Limb (tissue), 2 donors: Measurements from ENCODE around the gene KRT7.
"Not testable (repeated sequence)": the region's sequence is repeated elsewhere in the genome, so short reads cannot be mapped to it uniquely, and the experiment has no call there.

ENCODE experiments used
- DNase-seq, 2 donors: peaks; one replicate each; pipeline ENCODE4 v3.0.0-alpha.2; 2016; ENCODE audit errors: extremely low spot score in 2 of 2

Gene KRT7

DNA sequence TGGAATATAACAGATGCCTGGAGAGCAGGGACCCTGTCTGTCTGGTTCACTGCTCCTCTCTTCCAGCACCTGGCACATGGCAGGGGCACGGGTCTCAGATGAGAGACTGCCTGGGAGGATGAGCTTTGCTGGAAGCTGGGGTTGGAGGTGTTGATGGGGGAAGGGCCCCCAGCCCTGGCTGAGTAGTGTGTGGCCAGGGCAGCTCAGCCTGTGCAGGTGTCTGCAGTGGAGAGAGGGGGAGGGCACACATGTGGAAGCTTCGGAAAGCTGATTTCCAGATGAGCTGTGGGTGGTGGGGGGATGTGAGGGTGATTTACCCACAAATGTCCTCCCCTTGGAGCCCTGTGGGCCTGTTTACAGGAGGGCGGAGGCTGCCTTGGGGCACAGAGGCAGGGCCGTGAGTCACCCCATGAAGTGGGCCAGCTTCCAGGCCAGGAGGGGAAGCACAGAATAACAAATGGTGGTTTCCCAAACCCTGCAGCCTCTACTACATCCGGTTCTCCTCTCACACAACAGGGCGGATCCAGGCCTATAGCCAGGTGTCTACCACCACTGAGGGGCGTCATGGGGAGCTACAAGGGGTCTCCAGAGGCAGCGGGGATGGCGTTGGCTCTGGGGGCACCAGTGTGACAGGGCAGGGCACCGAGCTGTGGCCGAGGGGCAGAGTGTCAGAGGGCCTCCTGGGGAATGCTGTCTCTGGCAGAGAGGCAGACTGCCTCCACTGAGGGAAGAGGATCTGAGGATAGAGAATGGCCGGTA, 11.0 kb downstream of the KRT7 start:
- DNase-seq: peak in 1 of 2 donors; percentile 54

DNA sequence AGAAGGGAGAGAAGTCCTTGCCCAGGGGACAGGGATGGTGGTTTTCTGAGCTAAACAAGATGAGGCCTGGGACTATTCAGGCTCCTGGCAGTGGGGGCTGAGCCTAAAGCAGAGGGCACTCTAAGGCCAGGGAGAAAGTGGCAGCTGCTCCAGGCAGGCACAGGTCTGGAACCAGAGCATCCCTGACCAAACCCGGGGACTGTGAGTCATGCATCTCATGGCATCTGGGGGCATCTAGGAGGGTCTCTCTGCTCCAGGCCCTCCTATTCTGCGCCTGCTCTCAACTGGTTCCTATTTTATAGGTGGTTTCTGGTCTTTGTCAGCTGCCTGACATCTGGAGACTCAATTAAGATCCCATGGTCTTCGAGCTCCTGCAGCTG, 11.6 kb downstream of the KRT7 start:
- DNase-seq: peak in 1 of 2 donors; percentile 26

DNA sequence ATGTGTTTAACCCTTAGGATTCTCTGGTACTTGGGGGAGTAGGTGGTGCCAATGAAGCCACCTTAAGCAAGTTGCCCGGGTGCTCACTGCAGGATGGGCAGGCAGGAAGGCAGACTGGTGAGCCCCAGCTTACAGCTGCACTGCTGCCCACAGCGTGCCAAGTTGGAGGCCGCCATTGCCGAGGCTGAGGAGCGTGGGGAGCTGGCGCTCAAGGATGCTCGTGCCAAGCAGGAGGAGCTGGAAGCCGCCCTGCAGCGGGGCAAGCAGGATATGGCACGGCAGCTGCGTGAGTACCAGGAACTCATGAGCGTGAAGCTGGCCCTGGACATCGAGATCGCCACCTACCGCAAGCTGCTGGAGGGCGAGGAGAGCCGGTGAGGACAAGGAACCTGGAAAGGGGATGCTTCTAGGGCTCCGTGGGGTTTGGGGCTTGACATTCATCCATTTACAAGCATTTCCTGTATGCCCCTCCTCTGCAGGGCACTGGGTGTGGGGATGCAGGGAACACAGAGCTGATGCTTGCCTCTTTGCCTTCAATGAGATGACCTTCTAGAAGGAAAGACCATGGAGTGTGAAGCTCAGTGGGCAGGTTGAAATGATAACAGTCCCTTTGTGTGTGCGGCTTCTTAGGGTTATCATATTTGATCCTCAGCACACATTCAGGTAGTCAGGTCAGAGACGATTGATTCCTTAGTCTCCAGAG, 12.4 kb downstream of the KRT7 start:
- peak in 1 of 2 donors; percentile 22 for DNase-seq

DNA sequence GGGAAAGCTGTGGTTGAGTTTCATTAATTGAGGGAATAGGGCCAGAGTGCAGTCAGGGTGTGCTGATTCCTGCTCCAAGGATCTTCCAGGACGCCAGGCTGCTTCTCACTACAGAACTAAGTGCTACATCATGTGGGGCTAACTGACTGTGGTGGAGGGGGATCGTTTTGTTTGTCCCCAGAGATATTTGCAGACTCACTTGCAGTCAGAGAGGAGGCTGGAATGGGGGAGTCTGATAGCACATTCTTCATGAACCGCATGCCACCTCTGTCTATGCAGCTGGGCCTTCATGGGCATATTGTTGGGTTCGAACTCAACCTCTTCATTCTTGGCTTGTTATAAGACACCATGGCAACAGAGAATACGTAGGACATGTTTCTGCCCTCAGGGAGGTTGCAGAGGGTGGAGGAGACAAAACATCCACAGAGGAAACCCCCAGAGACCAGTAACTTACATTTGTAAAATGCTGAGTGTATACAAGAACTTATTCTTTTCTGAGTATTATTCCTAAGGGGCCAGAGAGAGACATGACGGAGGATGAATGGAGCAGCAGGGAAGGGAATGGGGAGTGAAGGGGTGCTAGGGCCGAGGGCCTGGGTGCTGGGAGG, 13.0 kb downstream of the KRT7 start:
- no peak for DNase-seq

DNA sequence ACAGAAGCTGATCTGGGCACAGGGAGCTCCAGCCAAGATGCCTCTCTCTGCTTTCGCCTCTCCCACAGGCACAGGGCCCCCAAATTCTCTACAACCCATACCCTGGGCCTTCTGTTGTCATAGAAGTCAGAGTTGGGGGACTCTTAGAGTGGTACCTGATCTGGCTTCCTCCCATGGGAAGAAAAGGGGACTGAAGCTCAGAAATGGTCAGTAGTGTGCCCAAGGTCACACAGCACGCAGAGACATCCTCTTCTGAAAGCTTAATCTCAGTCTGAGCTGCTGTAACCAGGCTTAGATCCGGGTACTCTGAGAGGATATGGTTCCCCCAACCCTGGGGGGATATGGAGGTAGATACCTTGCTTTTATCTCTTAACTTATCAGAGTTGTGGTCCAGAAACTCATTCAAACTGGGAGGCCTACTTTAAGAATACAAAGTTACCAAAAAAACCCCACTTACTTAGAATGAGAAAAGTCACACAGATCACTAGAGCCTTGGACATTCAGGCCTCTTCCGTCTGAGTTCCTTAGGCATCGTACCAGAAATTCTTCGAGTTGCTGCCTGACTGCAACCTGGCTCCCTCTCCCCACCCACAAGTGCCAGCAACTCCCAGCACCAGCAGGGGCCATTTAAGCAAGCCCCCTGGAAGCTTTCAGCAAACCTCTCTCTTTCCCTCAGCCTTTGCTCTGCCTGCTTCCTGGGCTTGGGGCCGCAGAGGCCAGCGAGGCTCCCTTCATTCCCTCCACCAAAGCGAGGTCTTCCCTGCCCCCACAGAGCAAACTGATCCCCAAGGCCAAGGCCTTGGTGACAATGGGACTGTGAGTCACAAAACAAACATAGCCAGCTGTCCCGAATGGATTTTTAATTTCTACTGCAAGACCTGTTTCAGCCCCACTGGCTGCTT, 13.9 kb downstream of the KRT7 start:
- DNase-seq: peak in 1 of 2 donors; percentile 12

DNA sequence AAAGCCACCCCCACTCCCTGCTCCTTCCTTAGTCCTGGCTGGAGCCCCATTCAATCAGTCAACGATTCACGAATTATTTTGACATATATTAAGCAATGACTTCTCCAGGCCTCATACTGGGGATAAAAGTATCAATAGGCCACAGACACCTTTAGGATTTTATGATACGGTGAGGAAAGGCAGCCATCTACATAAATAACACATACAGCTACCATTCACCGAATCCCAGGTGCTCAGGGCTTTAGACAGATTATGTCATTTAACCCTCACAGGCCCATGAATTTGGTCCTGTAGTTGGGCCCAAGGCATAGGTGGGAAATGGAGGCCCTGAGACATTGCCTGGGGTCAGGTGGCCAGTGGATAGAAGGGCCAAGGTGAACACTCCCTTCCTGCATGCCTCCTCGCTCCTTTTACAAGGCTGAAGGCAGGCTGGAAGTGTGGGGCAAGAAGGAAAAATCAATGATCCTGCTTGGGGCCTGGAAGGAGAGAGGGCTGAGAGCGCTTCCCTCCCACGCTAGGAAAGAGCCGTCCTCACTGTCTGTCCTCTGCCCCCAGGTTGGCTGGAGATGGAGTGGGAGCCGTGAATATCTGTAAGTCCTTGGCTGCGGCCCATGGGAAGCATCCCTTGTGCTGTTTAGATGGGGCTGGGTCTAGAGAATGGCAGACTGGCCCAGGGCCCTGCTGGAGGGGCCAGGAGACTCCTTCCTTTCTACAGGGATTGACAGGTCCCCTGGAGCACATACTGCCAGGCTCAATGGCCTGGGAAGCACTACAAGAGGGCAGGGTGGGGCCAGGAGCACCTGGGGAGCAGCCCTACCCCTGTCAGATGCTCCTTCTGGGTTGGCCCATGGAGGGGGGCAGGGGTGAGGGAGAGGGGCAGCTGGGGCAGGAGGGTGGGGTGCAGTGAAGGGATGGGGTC, 14.8 kb downstream of the KRT7 start:
- DNase-seq: peak in 1 of 2 donors; percentile 21

DNA sequence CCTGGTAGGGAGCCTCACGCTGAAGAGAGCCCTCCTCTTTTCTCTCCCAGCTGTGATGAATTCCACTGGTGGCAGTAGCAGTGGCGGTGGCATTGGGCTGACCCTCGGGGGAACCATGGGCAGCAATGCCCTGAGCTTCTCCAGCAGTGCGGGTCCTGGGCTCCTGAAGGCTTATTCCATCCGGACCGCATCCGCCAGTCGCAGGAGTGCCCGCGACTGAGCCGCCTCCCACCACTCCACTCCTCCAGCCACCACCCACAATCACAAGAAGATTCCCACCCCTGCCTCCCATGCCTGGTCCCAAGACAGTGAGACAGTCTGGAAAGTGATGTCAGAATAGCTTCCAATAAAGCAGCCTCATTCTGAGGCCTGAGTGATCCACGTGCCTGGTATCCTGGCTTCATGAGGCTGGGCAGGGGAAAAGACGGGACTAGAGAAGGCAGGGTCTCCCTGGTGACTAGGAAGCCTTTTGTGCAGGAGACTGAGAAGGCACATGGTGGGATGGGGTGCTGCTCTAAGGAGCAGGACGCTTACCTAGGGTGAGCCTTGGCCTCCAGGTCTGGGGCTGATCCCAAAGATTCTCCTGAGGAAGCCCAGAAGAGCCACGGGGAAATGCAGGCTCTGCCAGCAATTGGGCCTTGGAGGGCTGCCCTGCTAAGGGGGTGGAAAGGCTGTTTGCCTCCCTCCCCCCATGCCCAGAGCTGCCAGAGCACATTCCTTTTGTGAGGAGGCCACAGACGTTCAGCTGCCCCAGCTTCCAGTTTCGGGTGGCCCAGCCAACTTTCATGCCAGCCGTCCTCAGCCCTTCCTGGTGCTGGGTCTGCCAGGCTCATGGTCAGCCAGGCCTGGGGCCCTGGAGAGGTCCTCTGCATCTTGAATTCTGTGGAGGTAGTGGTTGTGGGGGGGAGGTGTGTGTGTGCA, 15.8 kb downstream of the KRT7 start:
- peak in 1 of 2 donors; percentile 38 for DNase-seq

DNA sequence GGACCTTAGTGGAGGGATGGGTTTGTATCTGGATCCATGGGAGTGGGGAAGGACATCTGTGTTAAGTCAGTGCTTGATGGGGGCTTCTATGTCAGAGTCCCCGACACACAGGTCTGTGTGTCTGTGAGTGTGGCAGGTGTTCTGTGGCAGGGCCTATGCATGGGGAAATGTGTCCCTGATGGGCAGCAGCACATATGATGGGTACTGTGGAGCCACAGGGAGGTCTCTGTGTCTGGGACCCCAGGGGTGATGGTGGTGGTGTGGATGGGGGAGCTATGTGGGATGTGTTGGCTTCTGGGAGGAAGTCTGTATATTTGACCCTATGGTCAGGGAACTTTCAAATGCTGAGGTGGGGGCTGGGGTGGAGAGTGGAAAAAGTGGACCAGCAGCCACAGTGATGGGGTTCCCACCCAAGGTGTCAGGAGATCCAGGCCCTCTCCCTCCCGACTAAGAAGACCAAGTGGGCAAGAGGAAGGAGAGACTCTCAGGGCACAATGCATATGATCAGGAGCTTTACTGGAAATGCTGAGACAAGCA, 16.5 kb downstream of the KRT7 start:
- no peak for DNase-seq

DNA sequence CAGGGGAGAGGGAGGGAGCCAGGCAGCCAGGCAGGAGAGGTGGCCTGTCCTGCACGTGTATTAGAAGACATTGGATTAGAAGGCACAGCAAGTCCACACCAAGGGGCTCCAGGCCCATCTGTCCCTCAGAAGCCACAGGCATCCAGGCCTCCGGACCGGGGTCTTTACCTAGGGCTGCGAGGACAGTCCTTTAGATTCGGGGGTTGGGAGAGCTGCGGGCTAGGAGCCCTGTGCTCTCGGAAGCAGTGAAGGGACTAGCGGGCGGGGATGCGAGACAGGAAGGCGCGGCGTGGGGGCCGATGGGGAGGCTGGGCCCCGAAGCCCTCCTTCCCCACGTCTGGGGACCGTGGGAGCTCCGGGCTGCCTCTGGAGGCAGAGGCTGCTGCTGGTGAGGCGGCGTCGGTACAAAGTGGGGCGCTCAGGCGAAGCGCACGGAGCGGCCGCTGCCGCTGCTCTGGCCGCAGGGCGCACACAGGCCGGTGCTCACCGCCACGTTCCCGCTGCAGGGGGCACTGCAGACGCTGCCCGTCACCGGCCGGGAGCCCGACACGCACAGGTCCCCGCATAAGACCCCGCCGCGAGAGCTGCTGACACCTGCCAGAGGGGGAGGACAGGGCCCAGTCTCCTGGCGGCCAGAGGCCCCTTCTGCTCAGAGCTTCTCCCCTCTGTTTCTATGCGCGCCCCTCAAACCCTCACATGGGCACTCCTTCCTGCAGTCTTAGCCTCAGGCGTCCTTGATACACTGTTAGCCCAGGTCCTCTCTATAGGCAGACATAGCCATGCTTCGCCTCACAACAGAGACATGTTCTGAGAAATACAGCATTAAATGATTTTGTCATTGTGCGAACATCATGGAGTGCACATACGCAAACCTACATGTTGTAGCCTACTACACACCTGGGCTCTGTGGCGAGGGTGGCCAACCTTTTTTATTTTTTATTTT, 17.3 kb downstream of the KRT7 start:
- peak in 1 of 2 donors; percentile 33 for DNase-seq

DNA sequence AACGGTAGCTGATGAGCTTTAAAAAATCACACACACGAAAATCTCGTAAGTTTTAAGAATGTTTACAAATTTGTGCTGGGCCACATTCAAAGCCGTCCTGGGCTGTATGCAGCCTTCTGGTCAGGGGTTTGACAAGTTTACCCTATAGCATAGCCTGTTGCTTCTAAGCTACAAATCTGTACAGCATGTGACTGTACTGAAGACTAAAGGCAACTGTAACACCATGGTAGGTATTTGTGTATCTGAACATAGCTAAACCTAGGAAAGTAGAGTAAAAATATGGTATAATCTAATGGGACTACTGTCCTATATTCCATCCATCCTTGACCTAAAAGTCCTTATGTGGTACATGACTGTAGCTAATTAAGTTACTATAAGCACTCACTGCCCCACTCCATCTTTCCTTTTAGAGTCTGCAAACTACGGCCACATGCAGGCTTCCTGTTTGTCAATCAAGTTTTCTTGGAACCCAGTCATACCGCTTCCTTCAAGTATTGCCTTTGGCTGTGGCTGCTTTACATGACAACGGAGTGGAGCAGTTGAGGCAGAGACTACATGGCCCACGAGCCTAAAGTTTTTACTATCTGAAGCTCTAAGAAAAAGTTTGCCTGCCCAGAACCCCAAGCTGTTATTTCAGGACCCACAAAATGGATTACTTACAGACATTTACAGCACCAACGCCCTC, 18.5 kb downstream of the KRT7 start:
- peak in 1 of 2 donors; percentile 10 for DNase-seq

DNA sequence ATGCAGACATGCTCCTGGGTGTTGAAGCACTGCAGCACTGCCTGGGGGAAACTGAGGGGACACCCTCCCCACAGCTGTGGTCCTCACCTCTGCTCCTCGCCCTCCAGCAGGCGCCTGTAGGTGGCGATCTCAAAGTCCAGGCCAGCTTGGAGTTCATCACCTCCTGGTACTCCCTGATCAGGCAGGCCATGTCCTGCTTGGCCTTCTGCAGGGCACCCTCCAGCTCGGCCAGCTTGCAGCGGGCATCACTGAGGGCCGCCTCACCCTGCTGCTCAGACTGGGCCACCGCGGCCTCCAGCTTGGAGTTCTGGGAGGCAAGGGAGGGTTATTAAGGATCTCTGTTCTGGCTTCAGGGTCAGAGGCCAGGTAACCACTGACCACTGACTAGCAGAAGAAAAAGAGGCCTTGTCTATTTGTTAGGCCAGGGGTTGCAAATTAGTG, 19.2 kb downstream of the KRT7 start:
- not testable (repeated sequence) for DNase-seq

DNA sequence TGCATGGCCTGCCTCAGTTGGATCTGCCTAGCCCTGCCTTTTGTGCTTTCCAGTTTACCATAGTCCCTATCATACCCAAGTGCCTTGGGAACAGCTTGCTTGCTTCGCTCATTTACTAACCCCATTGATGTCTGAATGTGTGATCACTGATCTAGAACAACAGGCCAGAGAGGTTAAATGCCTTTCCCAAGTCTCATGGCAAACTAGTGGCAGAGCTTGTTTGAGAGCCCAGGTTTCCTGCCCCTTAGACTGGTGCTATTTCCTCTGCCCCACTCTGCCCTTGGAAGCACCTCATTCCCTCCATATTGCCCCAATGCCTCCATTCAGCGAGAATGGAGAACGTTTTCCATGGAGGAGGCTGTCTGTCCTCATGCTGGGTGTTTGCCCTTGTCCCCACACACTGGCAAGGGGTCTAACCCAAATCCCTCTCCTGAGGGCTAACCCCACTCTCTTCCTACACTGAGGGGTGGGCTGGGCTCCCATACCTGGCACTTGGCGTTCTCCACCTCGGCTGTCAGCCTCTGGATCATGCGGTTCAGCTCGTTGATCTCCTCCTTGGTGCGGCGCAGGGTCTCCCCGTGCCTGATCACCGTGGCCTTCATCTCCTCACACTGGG, 19.8 kb downstream of the KRT7 start:
- DNase-seq: no peak

DNA sequence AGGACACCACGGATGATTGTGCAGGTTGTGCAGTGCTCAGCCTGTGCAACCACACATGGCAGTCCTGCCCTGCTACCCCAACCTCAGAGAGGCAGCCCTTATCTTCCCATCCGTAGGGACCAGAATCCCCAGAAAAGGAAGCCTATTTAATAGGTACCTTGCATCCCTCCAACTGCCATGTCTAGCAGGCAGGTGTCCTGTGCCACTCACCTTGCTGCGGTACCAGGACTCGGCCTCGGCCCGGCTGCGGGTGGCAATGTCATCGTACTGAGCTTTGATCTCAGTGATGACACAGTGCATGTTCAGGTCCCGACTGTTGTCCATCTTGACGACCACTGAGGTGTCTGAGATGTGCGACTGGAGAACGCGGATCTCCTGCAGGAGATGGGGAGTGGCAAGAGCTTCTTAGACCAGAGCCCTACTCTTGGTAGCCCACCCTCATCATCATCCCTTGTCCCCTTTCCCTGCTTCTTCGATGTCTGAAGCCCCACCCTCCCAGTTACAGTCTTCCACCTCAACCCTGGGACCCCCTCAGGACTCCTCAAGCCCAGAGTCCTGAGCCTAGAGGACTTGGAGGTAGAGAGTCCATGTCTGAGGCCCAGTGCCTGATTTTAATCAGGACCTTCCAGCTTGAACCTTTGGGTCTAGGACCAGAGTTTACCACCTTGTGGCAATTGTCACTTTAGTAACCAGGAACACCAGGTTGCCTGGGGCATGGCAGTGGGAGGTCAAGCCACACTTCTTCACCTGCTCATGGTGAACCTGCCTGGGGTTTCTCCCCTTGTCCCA, 20.5 kb downstream of the KRT7 start:
- no peak for DNase-seq

DNA sequence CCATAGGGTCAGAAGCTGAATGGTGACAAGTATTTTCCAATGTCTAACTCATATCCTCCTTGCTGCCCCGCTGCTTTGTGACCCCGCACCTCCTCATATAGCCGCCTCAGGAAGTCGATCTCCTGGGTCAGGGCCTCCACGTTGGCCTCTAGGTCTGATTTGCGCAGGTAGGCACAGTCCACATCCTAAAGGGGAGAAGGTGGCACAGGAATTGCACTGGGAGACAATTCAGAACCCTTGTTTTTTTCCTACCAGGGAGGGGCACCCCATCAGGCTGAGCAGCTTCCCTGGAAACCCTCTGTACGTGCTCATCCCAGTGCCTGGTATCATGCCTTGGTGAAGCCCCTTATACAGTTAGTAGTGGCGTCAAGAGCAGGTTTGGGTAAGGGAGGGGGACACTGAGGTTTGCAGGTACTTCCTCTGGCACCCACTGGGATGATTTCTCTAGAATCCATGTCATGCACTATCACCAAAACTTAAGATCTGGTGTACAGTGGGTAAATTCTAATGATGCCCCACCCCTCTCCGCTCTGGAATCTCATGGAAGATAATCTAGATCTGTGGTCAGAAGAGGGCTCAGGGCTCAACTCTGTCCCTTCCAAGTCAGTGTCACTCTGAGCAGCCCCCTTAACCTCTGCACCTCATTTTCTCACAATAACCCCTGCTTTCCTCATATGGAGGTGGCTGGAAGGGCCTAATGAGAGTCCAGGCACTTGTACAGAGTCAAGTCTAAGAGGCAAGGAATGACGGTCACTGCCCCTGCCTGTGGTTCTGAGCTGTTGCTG, 21.3 kb downstream of the KRT7 start:
- DNase-seq: no peak
